ENCODE data around the gene NELL1. TPM values are rescaled to one million over a fixed set of nuclear protein-coding genes. Genes with fewer than 3 reads are reported as not detected.

NELL1 gene
- total RNA-seq, 1 experiment from 2014 or later, result not detected

DNA sequence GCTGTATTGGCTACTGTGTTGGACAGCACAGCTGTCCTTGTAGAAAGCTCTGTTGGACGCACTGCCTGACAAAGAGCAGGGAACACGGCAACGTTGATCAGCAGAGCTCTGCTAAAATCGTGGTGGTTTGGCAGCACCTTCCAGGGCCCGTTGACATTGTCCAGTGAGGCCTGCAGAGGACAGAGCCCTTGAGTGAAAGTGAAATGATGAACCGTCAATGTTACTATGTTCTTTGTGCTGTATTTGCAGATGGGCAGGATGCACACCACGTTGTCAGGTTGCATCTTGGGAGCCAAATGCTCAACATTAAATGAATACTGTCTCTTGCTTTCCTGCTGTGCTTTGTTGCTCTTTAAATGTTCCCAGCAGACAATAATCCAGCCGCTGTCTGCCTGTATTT lies 69.7 kb downstream of the NELL1 start:
- Histone ChIP-seq H3K9me3 (ENCODE audit: control insufficient read depth, insufficient read depth, low read depth, low read length) (no peaks in the 10 kb centered on the region), H3K4me3 (ENCODE audit: low read depth in 2 of 2, low read length in 2 of 2) (no peak overlapping the region), H3K36me3 (ENCODE audit: control insufficient read depth, insufficient read depth, low read length) (no peaks in the 10 kb centered on the region), H3K27ac (ENCODE audit: low read length) (no peak overlapping the region), H3K4me1 (ENCODE audit: control insufficient read depth, insufficient read depth, low read length) (no peaks in the 10 kb centered on the region), H3K27me3 (ENCODE audit: control insufficient read depth, insufficient read depth, low read length) (no peaks in the 10 kb centered on the region)
- in situ Hi-C loops (cut with HindIII; ENCODE audit: low pct_unique_long_range_greater_than_20kb, low sequenced_read_pairs) (no loop called here), intact Hi-C loops (cut with micrococcal nuclease; ENCODE audit: unreplicated experiment) (no loop called here)
- POLR2A ChIA-PET, result no interaction called here
- DNase-seq (ENCODE audit: low read depth, low spot score) (no peak), ATAC-seq (no peak)
- CTCF ChIA-PET, result no interaction called here
- BruUV-seq (replicated peaks), result no TSS peak
- TF ChIP-seq POLR2AphosphoS5 (IDR thresholded peaks at IDR 0.05; ENCODE audit: low read depth, low read length) (no peak), SIN3A (IDR thresholded peaks at IDR 0.05; ENCODE audit: borderline replicate concordance, insufficient read depth, low read depth, low read length) (no peak), TCF7L2 (IDR thresholded peaks at IDR 0.05; ENCODE audit: low read depth, low read length) (no peak)
- TF ChIP-seq, protein P1, sequence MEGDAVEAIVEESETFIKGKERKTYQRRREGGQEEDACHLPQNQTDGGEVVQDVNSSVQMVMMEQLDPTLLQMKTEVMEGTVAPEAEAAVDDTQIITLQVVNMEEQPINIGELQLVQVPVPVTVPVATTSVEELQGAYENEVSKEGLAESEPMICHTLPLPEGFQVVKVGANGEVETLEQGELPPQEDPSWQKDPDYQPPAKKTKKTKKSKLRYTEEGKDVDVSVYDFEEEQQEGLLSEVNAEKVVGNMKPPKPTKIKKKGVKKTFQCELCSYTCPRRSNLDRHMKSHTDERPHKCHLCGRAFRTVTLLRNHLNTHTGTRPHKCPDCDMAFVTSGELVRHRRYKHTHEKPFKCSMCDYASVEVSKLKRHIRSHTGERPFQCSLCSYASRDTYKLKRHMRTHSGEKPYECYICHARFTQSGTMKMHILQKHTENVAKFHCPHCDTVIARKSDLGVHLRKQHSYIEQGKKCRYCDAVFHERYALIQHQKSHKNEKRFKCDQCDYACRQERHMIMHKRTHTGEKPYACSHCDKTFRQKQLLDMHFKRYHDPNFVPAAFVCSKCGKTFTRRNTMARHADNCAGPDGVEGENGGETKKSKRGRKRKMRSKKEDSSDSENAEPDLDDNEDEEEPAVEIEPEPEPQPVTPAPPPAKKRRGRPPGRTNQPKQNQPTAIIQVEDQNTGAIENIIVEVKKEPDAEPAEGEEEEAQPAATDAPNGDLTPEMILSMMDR (IDR thresholded peaks at IDR 0.05), result no peak
- TF ChIP-seq, protein P2, sequence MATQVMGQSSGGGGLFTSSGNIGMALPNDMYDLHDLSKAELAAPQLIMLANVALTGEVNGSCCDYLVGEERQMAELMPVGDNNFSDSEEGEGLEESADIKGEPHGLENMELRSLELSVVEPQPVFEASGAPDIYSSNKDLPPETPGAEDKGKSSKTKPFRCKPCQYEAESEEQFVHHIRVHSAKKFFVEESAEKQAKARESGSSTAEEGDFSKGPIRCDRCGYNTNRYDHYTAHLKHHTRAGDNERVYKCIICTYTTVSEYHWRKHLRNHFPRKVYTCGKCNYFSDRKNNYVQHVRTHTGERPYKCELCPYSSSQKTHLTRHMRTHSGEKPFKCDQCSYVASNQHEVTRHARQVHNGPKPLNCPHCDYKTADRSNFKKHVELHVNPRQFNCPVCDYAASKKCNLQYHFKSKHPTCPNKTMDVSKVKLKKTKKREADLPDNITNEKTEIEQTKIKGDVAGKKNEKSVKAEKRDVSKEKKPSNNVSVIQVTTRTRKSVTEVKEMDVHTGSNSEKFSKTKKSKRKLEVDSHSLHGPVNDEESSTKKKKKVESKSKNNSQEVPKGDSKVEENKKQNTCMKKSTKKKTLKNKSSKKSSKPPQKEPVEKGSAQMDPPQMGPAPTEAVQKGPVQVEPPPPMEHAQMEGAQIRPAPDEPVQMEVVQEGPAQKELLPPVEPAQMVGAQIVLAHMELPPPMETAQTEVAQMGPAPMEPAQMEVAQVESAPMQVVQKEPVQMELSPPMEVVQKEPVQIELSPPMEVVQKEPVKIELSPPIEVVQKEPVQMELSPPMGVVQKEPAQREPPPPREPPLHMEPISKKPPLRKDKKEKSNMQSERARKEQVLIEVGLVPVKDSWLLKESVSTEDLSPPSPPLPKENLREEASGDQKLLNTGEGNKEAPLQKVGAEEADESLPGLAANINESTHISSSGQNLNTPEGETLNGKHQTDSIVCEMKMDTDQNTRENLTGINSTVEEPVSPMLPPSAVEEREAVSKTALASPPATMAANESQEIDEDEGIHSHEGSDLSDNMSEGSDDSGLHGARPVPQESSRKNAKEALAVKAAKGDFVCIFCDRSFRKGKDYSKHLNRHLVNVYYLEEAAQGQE (IDR thresholded peaks at IDR 0.05; ENCODE audit: insufficient read depth in 1 of 2, low read depth in 2 of 2, low read length in 1 of 2), result no peak

DNA sequence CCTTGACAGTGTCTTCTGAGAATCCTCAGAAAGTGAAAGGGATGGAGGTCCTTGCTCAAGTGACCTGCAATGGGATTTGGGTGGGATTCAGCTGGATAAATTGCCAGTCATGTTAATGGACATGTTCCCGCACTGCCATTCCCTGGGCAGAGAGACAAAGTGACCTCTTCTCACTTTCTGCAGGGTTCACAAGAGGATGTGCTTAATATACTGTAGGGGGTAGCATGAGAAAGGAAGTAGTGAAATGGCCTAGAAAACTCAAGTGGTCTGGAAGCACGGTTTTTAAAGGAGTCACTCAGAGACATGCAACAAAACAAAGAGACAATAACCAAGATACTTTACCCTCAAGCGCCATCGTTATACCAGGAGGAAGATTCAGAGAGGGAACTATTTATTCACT lies 70.2 kb downstream of the NELL1 start:
- BruUV-seq (replicated peaks), result no TSS peak
- intact Hi-C loops (cut with micrococcal nuclease; ENCODE audit: unreplicated experiment), result no loop called here
- no peaks in the 10 kb centered on the region for H3K9me3 ChIP-seq (ENCODE audit: control insufficient read depth, insufficient read depth, low read depth, low read length)
- ATAC-seq (no peak), DNase-seq (ENCODE audit: low read depth, low spot score) (no peak)
- no peak overlapping the region for H3K4me3 ChIP-seq (ENCODE audit: low read depth in 2 of 2, low read length in 2 of 2)
- H3K4me1 ChIP-seq (ENCODE audit: control insufficient read depth, insufficient read depth, low read length), result no peaks in the 10 kb centered on the region
- in situ Hi-C loops (cut with HindIII; ENCODE audit: low pct_unique_long_range_greater_than_20kb, low sequenced_read_pairs), result no loop called here
- TF ChIP-seq, protein P1 (IDR thresholded peaks at IDR 0.05), result no peak; the same call in 1 of the 2 replicates
- TF ChIP-seq, protein P2 (IDR thresholded peaks at IDR 0.05; ENCODE audit: insufficient read depth in 1 of 2, low read depth in 2 of 2, low read length in 1 of 2), result no peak
- TF ChIP-seq TCF7L2 (IDR thresholded peaks at IDR 0.05; ENCODE audit: low read depth, low read length), result no peak
- no peak for TF ChIP-seq SIN3A (IDR thresholded peaks at IDR 0.05; ENCODE audit: borderline replicate concordance, insufficient read depth, low read depth, low read length)
- TF ChIP-seq POLR2AphosphoS5 (IDR thresholded peaks at IDR 0.05; ENCODE audit: low read depth, low read length), result no peak
- ChIA-PET CTCF (no interaction called here), POLR2A (no interaction called here)
- H3K36me3 ChIP-seq (ENCODE audit: control insufficient read depth, insufficient read depth, low read length), result no peaks in the 10 kb centered on the region
- no peaks in the 10 kb centered on the region for H3K27me3 ChIP-seq (ENCODE audit: control insufficient read depth, insufficient read depth, low read length)
- no peak overlapping the region for H3K27ac ChIP-seq (ENCODE audit: low read length)
